Vagina (tissue), 2 donors: Measurements from ENCODE around the gene MBD3L2B.
"Not testable (repeated sequence)": the region's sequence is repeated elsewhere in the genome, so short reads cannot be mapped to it uniquely, and the experiment has no call there.

ENCODE experiments used
- POLR2A ChIP-seq, 2 donors: fragments of 450-650 bp; IDR thresholded peaks; one replicate each; pipeline ENCODE4 v1.6.1; 2017; ENCODE audit warnings: antibody characterized with exemption in 2 of 2, mild to moderate bottlenecking in 2 of 2, moderate library complexity in 2 of 2
- POLR2AphosphoS5 ChIP-seq, 2 donors: sonication (generic); formaldehyde crosslinking; IDR thresholded peaks; one replicate each; pipeline ENCODE4 v1.9.0; 2017; ENCODE audit warnings: antibody characterized with exemption in 2 of 2, mild to moderate bottlenecking in 2 of 2, low read depth in 1 of 2; ENCODE audit not compliant: insufficient read depth in 1 of 2
- TF ChIP-seq, protein P1 (sequence below), 3 experiments: fragments of 450-650 bp in 2 of 3; fragments of 200-600 bp in 1 of 3; sonication (generic) in 1 of 3; IDR thresholded peaks; one replicate each; pipeline ENCODE4 v1.5.1; 2017 to 2019; ENCODE audit warnings: antibody characterized with exemption in 3 of 3, mild to moderate bottlenecking in 2 of 3, moderate library complexity in 2 of 3

DNA sequence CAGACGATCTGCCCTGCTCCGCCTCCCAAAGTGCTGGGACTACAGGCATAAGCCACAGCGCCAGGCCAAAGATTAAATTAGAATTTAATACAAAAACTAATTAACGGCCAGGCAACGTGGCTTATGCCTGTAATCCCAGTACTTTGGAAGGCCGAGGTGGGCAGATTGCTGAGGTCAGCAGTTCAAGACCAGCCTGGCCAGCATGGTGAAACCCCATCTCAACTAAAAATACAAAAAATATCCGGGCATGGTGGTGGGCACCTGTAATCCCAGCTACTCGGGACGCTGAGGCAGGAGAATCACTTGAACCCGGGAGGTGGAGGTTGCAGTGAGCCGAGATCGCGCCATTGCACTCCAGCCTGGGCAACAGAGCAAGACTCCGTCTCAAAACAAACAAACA is 34.4 kb upstream of the MBD3L2B start:
- TF ChIP-seq, protein P1, sequence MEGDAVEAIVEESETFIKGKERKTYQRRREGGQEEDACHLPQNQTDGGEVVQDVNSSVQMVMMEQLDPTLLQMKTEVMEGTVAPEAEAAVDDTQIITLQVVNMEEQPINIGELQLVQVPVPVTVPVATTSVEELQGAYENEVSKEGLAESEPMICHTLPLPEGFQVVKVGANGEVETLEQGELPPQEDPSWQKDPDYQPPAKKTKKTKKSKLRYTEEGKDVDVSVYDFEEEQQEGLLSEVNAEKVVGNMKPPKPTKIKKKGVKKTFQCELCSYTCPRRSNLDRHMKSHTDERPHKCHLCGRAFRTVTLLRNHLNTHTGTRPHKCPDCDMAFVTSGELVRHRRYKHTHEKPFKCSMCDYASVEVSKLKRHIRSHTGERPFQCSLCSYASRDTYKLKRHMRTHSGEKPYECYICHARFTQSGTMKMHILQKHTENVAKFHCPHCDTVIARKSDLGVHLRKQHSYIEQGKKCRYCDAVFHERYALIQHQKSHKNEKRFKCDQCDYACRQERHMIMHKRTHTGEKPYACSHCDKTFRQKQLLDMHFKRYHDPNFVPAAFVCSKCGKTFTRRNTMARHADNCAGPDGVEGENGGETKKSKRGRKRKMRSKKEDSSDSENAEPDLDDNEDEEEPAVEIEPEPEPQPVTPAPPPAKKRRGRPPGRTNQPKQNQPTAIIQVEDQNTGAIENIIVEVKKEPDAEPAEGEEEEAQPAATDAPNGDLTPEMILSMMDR (IDR thresholded peaks at IDR 0.05): not testable (repeated sequence)
- TF ChIP-seq POLR2A (IDR thresholded peaks at IDR 0.05); POLR2AphosphoS5 (IDR thresholded peaks at IDR 0.05; ENCODE audit: insufficient read depth in 1 of 2, low read depth in 1 of 2): not testable (repeated sequence)
